ENCODE measurements around the gene THAP12.
"Not testable (repeated sequence)": the region's sequence is repeated elsewhere in the genome, so short reads cannot be mapped to it uniquely, and the experiment has no call there.

The THAP12 gene

GRCh38 chr11:76330651-76331050, 50.3 kb downstream of the THAP12 start:
- Histone ChIP-seq H3K4me3 (ENCODE audit: low read depth in 1 of 5, low read length in 5 of 5) (no peak overlapping the region), H3K27me3 (ENCODE audit: control insufficient read depth in 5 of 5, insufficient read depth in 4 of 5, low read length in 5 of 5) (no peaks in the 10 kb centered on the region), H3K9me3 (ENCODE audit: control insufficient read depth in 5 of 5, low read length in 5 of 5) (peaks cover 0 to 8% (median 3%) of the 10 kb centered on the region in 5 donors), H3K4me1 (ENCODE audit: control insufficient read depth in 5 of 5, insufficient read depth in 5 of 5, low read length in 5 of 5) (peaks cover 0 to 6% (median 2%) of the 10 kb centered on the region in 5 donors), H3K36me3 (ENCODE audit: control insufficient read depth in 5 of 5, insufficient read depth in 5 of 5, low read length in 5 of 5) (no peaks in the 10 kb centered on the region), H3K9ac (ENCODE audit: low read length in 5 of 5) (no peak overlapping the region), H3K27ac (ENCODE audit: low read depth, low read length) (no peak overlapping the region)

GRCh38 chr11:76329983-76330382, 50.9 kb downstream of the THAP12 start:
- H3K4me1 ChIP-seq (ENCODE audit: control insufficient read depth in 5 of 5, insufficient read depth in 5 of 5, low read length in 5 of 5), result peaks cover 0 to 6% (median 5%) of the 10 kb centered on the region in 5 donors
- H3K9ac ChIP-seq (ENCODE audit: low read length in 5 of 5), result no peak overlapping the region
- no peaks in the 10 kb centered on the region for H3K27me3 ChIP-seq (ENCODE audit: control insufficient read depth in 5 of 5, insufficient read depth in 4 of 5, low read length in 5 of 5)
- peaks cover 0 to 6% (median 3%) of the 10 kb centered on the region in 5 donors for H3K9me3 ChIP-seq (ENCODE audit: control insufficient read depth in 5 of 5, low read length in 5 of 5)
- H3K27ac ChIP-seq (ENCODE audit: low read depth, low read length), result no peak overlapping the region
- H3K4me3 ChIP-seq (ENCODE audit: low read depth in 1 of 5, low read length in 5 of 5), result no peak overlapping the region
- no peaks in the 10 kb centered on the region for H3K36me3 ChIP-seq (ENCODE audit: control insufficient read depth in 5 of 5, insufficient read depth in 5 of 5, low read length in 5 of 5)

GRCh38 chr11:76329084-76329648, 51.8 kb downstream of the THAP12 start:
- Histone ChIP-seq H3K9ac (ENCODE audit: low read length in 5 of 5) (no peak overlapping the region), H3K27ac (ENCODE audit: low read depth, low read length) (no peak overlapping the region), H3K36me3 (ENCODE audit: control insufficient read depth in 5 of 5, insufficient read depth in 5 of 5, low read length in 5 of 5) (no peaks in the 10 kb centered on the region), H3K4me3 (ENCODE audit: low read depth in 1 of 5, low read length in 5 of 5) (no peak overlapping the region), H3K27me3 (ENCODE audit: control insufficient read depth in 5 of 5, insufficient read depth in 4 of 5, low read length in 5 of 5) (no peaks in the 10 kb centered on the region), H3K4me1 (ENCODE audit: control insufficient read depth in 5 of 5, insufficient read depth in 5 of 5, low read length in 5 of 5) (peaks cover 0 to 6% (median 5%) of the 10 kb centered on the region in 5 donors), H3K9me3 (ENCODE audit: control insufficient read depth in 5 of 5, low read length in 5 of 5) (no peaks in the 10 kb centered on the region)

GRCh38 chr11:76327756-76328388, 53.1 kb downstream of the THAP12 start:
- Histone ChIP-seq H3K9ac (ENCODE audit: low read length in 5 of 5) (no peak overlapping the region), H3K27ac (ENCODE audit: low read depth, low read length) (no peak overlapping the region), H3K4me3 (ENCODE audit: low read depth in 1 of 5, low read length in 5 of 5) (no peak overlapping the region), H3K9me3 (ENCODE audit: control insufficient read depth in 5 of 5, low read length in 5 of 5) (no peaks in the 10 kb centered on the region), H3K27me3 (ENCODE audit: control insufficient read depth in 5 of 5, insufficient read depth in 4 of 5, low read length in 5 of 5) (no peaks in the 10 kb centered on the region), H3K36me3 (ENCODE audit: control insufficient read depth in 5 of 5, insufficient read depth in 5 of 5, low read length in 5 of 5) (no peaks in the 10 kb centered on the region), H3K4me1 (ENCODE audit: control insufficient read depth in 5 of 5, insufficient read depth in 5 of 5, low read length in 5 of 5) (peaks cover 0 to 8% (median 6%) of the 10 kb centered on the region in 5 donors)

GRCh38 chr11:76327202-76327601, 53.7 kb downstream of the THAP12 start:
- H3K36me3 ChIP-seq (ENCODE audit: control insufficient read depth in 5 of 5, insufficient read depth in 5 of 5, low read length in 5 of 5), result no peaks in the 10 kb centered on the region
- H3K27me3 ChIP-seq (ENCODE audit: control insufficient read depth in 5 of 5, insufficient read depth in 4 of 5, low read length in 5 of 5), result peaks cover 0 to 4% (median 0%) of the 10 kb centered on the region in 5 donors
- H3K9me3 ChIP-seq (ENCODE audit: control insufficient read depth in 5 of 5, low read length in 5 of 5), result no peaks in the 10 kb centered on the region
- H3K4me1 ChIP-seq (ENCODE audit: control insufficient read depth in 5 of 5, insufficient read depth in 5 of 5, low read length in 5 of 5), result peaks cover 0 to 15% (median 13%) of the 10 kb centered on the region in 5 donors
- H3K9ac ChIP-seq (ENCODE audit: low read length in 5 of 5), result no peak overlapping the region
- no peak overlapping the region for H3K27ac ChIP-seq (ENCODE audit: low read depth, low read length)
- no peak overlapping the region for H3K4me3 ChIP-seq (ENCODE audit: low read depth in 1 of 5, low read length in 5 of 5)

GRCh38 chr11:76325185-76325584, 55.7 kb downstream of the THAP12 start:
- Histone ChIP-seq H3K27me3 (ENCODE audit: control insufficient read depth in 5 of 5, insufficient read depth in 4 of 5, low read length in 5 of 5) (peaks cover 3 to 13% (median 5%) of the 10 kb centered on the region in 5 donors), H3K9ac (ENCODE audit: low read length in 5 of 5) (no peak overlapping the region), H3K4me3 (ENCODE audit: low read depth in 1 of 5, low read length in 5 of 5) (no peak overlapping the region), H3K36me3 (ENCODE audit: control insufficient read depth in 5 of 5, insufficient read depth in 5 of 5, low read length in 5 of 5) (no peaks in the 10 kb centered on the region), H3K4me1 (ENCODE audit: control insufficient read depth in 5 of 5, insufficient read depth in 5 of 5, low read length in 5 of 5) (peaks cover 0 to 16% (median 15%) of the 10 kb centered on the region in 5 donors), H3K9me3 (ENCODE audit: control insufficient read depth in 5 of 5, low read length in 5 of 5) (no peaks in the 10 kb centered on the region), H3K27ac (ENCODE audit: low read depth, low read length) (no peak overlapping the region)

- no peak overlapping the region for H3K9ac ChIP-seq (ENCODE audit: low read length in 5 of 5)
Measured at GRCh38 chr11:76323804-76324203, 57.1 kb downstream of the THAP12 start.

GRCh38 chr11:76323375-76323774, 57.6 kb downstream of the THAP12 start:
- H3K27ac ChIP-seq (ENCODE audit: low read depth, low read length); H3K9ac ChIP-seq (ENCODE audit: low read length in 5 of 5); H3K36me3 ChIP-seq (ENCODE audit: control insufficient read depth in 5 of 5, insufficient read depth in 5 of 5, low read length in 5 of 5); H3K9me3 ChIP-seq (ENCODE audit: control insufficient read depth in 5 of 5, low read length in 5 of 5); H3K4me3 ChIP-seq (ENCODE audit: low read depth in 1 of 5, low read length in 5 of 5): not testable (repeated sequence)
- Histone ChIP-seq H3K4me1 (ENCODE audit: control insufficient read depth in 5 of 5, insufficient read depth in 5 of 5, low read length in 5 of 5) (peaks cover 0 to 24% (median 13%) of the 10 kb centered on the region in 5 donors), H3K27me3 (ENCODE audit: control insufficient read depth in 5 of 5, insufficient read depth in 4 of 5, low read length in 5 of 5) (peaks cover 3 to 13% (median 5%) of the 10 kb centered on the region in 5 donors)

More at GRCh38 chr11:76323804-76324203, 57.1 kb downstream of the THAP12 start:
- Histone ChIP-seq H3K36me3 (ENCODE audit: control insufficient read depth in 5 of 5, insufficient read depth in 5 of 5, low read length in 5 of 5) (no peaks in the 10 kb centered on the region), H3K27me3 (ENCODE audit: control insufficient read depth in 5 of 5, insufficient read depth in 4 of 5, low read length in 5 of 5) (peaks cover 3 to 13% (median 5%) of the 10 kb centered on the region in 5 donors), H3K4me1 (ENCODE audit: control insufficient read depth in 5 of 5, insufficient read depth in 5 of 5, low read length in 5 of 5) (peaks cover 0 to 20% (median 9%) of the 10 kb centered on the region in 5 donors), H3K9me3 (ENCODE audit: control insufficient read depth in 5 of 5, low read length in 5 of 5) (no peaks in the 10 kb centered on the region), H3K27ac (ENCODE audit: low read depth, low read length) (no peak overlapping the region), H3K4me3 (ENCODE audit: low read depth in 1 of 5, low read length in 5 of 5) (no peak overlapping the region)

- H3K27me3 ChIP-seq (ENCODE audit: control insufficient read depth in 5 of 5, insufficient read depth in 4 of 5, low read length in 5 of 5), result peaks cover 3 to 13% (median 5%) of the 10 kb centered on the region in 5 donors
- H3K4me3 ChIP-seq (ENCODE audit: low read depth in 1 of 5, low read length in 5 of 5), result no peak overlapping the region
- no peaks in the 10 kb centered on the region for H3K36me3 ChIP-seq (ENCODE audit: control insufficient read depth in 5 of 5, insufficient read depth in 5 of 5, low read length in 5 of 5)
- no peak overlapping the region for H3K27ac ChIP-seq (ENCODE audit: low read depth, low read length)
- peaks cover 0 to 24% (median 13%) of the 10 kb centered on the region in 5 donors for H3K4me1 ChIP-seq (ENCODE audit: control insufficient read depth in 5 of 5, insufficient read depth in 5 of 5, low read length in 5 of 5)
- no peaks in the 10 kb centered on the region for H3K9me3 ChIP-seq (ENCODE audit: control insufficient read depth in 5 of 5, low read length in 5 of 5)
- H3K9ac ChIP-seq (ENCODE audit: low read length in 5 of 5), result no peak overlapping the region
Measured at GRCh38 chr11:76322942-76323341, 58.0 kb downstream of the THAP12 start.

- Histone ChIP-seq H3K9ac (ENCODE audit: low read length in 5 of 5) (no peak overlapping the region), H3K27me3 (ENCODE audit: control insufficient read depth in 5 of 5, insufficient read depth in 4 of 5, low read length in 5 of 5) (peaks cover 3 to 13% (median 5%) of the 10 kb centered on the region in 5 donors), H3K4me3 (ENCODE audit: low read depth in 1 of 5, low read length in 5 of 5) (peak overlapping the region in 2 of 5 donors; percentile 6 to 24), H3K4me1 (ENCODE audit: control insufficient read depth in 5 of 5, insufficient read depth in 5 of 5, low read length in 5 of 5) (peaks cover 0 to 22% (median 13%) of the 10 kb centered on the region in 5 donors), H3K36me3 (ENCODE audit: control insufficient read depth in 5 of 5, insufficient read depth in 5 of 5, low read length in 5 of 5) (no peaks in the 10 kb centered on the region), H3K27ac (ENCODE audit: low read depth, low read length) (no peak overlapping the region), H3K9me3 (ENCODE audit: control insufficient read depth in 5 of 5, low read length in 5 of 5) (no peaks in the 10 kb centered on the region)
Measured at GRCh38 chr11:76322540-76322939, 58.4 kb downstream of the THAP12 start.

Data from subcutaneous abdominal adipose tissue (tissue), 5 donors.